Activated CD4-positive, alpha-beta T cell treated with anti-CD3 and anti-CD28 coated beads, Interleukin-2, amount 10 ng/mL, durations not matched to agents 7 days and 5 days (primary cell): ENCODE data around the gene NRAP. TPM values are rescaled to one million over a fixed set of nuclear protein-coding genes. Genes with fewer than 3 reads are reported as not detected.

ENCODE experiments used
- CTCF ChIA-PET: fragments of 350-600 bp; sonication (Branson Sonifier 250); formaldehyde crosslinking; loops from one replicate; lab custom pipeline; 2021; ENCODE audit warnings: antibody characterized with exemption; lab: Charles Lee
- POLR2A ChIA-PET: fragments of 350-600 bp; sonication (Branson Sonifier 250); formaldehyde crosslinking; loops from one replicate; lab custom pipeline; 2021; ENCODE audit warnings: antibody characterized with exemption; lab: Charles Lee
- DNase-seq: peaks from one replicate; pipeline ENCODE4 v3.0.0-alpha.2; 2020
- H3K27ac Mint-ChIP-seq: one replicate; pipeline ENCODE4 v1.8.0; 2021; ENCODE audit warnings: mild to moderate bottlenecking, moderate library complexity, mixed read lengths
- H3K27me3 Mint-ChIP-seq: one replicate; pipeline ENCODE4 v1.8.0; 2021; ENCODE audit warnings: mixed read lengths
- H3K36me3 Mint-ChIP-seq: one replicate; pipeline ENCODE4 v1.8.0; 2021; ENCODE audit warnings: low read depth, mixed read lengths
- H3K4me1 Mint-ChIP-seq: one replicate; pipeline ENCODE4 v1.8.0; 2021; ENCODE audit warnings: mixed read lengths
- H3K4me3 Mint-ChIP-seq: one replicate; pipeline ENCODE4 v1.8.0; 2021; ENCODE audit warnings: mild to moderate bottlenecking, moderate library complexity, mixed read lengths
- H3K9me3 Mint-ChIP-seq: one replicate; pipeline ENCODE4 v1.8.0; 2021; ENCODE audit warnings: mixed read lengths
- total RNA-seq, 2 experiments: library from RNA; stranded (reverse); gene quantifications; one replicate each; pipeline ENCODE4 v1.2.3, GENCODE V29; 2021

NRAP gene
- total RNA-seq, 2 experiments from 2014 or later = not detected

DNA sequence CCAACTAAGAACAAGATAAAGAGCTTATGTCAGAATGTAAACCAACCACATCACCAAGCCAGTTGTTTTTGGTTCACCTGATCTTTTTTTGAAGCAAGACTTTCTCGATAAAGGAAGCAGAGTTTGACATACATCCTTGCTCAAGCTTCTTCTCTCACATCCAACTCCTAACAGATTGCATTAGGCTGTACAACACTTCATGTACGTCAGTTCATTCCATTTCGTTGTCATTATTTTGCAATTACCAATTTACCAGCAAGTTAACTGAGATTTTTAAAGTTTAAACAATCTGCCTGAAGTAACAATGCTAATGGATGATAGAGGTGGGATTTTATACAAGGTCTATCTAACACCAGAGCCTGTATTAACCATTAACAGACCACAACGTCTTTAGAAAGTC lies 41.0 kb downstream of the NRAP start:
- DNase-seq = no peak
- H3K9me3 Mint-ChIP-seq = no peaks in the 10 kb centered on the region
- no peak overlapping the region for H3K27ac Mint-ChIP-seq
- H3K36me3 Mint-ChIP-seq = no peaks in the 10 kb centered on the region
- POLR2A ChIA-PET = no interaction called here
- H3K4me1 Mint-ChIP-seq = no peaks in the 10 kb centered on the region
- H3K27me3 Mint-ChIP-seq = peaks cover 19% of the 10 kb centered on the region
- CTCF ChIA-PET = no interaction called here
- H3K4me3 Mint-ChIP-seq = no peak overlapping the region

DNA sequence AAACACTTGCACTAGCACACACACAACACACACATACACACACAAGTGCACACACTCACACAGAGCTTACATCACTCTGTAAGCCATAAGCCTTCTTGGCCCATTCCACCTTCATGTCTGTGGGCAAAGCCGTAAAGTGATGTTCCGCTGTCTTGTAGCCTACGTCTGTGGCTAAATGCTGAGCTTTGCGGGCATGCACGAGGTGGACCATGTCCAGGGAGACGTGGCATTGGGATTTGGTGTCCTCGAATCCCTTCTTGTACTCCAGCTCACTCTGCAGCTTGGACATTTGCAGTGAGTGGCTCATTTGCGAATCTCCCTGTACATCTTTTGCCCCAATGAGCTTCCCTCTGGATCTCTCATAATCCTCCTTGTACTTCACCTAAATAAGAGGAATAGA lies 42.0 kb downstream of the NRAP start:
- Mint-ChIP-seq H3K4me3 (no peak overlapping the region), H3K27me3 (peaks cover 25% of the 10 kb centered on the region), H3K4me1 (no peaks in the 10 kb centered on the region), H3K27ac (no peak overlapping the region), H3K9me3 (no peaks in the 10 kb centered on the region), H3K36me3 (no peaks in the 10 kb centered on the region)
- CTCF ChIA-PET = no interaction called here
- no peak for DNase-seq
- POLR2A ChIA-PET = no interaction called here

DNA sequence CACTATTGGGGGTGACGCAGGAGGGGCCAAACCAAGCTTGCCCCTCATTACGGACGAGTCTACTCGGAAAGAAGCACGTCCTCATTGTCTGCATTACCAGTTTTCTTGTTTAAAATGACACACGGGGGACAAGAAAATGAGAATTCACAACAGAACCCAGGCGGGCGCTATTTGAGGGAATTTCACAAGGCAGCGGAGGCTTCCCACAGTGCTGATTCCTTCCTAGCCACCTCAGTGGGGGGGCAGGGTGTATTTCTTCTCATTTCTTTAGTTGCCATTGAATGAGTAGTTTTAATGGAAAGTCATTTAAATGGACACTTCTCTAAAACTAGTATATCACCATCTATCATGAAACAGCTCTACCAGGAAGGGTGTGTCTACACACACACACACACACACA lies 42.9 kb downstream of the NRAP start:
- POLR2A ChIA-PET = no interaction called here
- Mint-ChIP-seq H3K27ac (no peak overlapping the region), H3K4me1 (no peaks in the 10 kb centered on the region)

DNA sequence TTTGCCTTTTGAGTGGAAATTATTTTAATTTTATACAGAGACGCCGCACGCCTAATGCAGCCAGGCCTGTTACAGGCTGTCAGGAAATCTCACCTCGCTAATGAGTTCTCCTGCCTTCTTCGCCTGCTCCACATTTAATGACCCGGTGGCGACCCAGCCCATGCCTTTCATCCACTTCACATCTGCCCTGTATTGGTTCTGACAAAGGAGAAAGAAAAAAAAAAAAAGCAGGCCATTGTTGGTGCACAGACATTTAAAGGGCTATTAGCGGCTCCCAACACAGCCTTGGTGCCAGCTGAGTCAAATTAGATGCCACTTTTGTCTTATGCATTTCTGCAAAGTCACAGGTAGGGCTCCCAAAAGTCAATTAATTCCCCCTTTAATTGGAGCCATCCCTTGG lies 43.3 kb downstream of the NRAP start:
- H3K4me1 Mint-ChIP-seq = no peaks in the 10 kb centered on the region
- no peaks in the 10 kb centered on the region for H3K9me3 Mint-ChIP-seq
- no peak overlapping the region for H3K27ac Mint-ChIP-seq
- no peak for DNase-seq
- CTCF ChIA-PET = interaction anchor here (1.1 kb wide), 1 partner anchor 36 kb away, joined by 3 read pairs; no protein-coding TSS in a partner anchor
- H3K36me3 Mint-ChIP-seq = no peaks in the 10 kb centered on the region
- H3K4me3 Mint-ChIP-seq = no peak overlapping the region
- H3K27me3 Mint-ChIP-seq = peaks cover 36% of the 10 kb centered on the region
- POLR2A ChIA-PET = no interaction called here

More for the DNA sequence above, 42.9 kb downstream of the NRAP start:
- Mint-ChIP-seq H3K27me3 (peaks cover 32% of the 10 kb centered on the region), H3K4me3 (no peak overlapping the region), H3K9me3 (no peaks in the 10 kb centered on the region), H3K36me3 (no peaks in the 10 kb centered on the region)
- DNase-seq = no peak
- CTCF ChIA-PET = interaction anchor here (1.1 kb wide), 1 partner anchor 36 kb away, joined by 3 read pairs; no protein-coding TSS in a partner anchor

DNA sequence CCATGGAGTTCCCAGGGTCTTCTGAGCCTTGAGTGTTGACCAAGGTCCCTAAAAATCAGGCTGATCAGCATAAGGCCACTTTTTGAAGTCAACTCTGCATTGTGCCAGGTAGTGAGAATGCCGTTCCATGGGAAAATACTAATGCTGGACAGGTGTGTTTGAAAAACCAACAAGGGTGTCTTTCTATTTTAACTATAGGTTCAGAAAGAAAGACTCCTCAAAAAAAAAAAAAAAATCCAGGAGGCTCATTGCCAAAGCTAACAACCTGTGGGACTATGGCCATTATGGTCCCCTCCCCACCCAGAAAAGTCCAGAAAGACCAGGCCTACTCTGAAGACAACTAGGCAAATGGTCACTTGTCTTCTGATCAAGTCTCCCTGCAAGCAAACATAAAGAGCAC lies 44.4 kb downstream of the NRAP start:
- Mint-ChIP-seq H3K9me3 (no peaks in the 10 kb centered on the region), H3K27ac (no peak overlapping the region), H3K4me1 (no peaks in the 10 kb centered on the region), H3K36me3 (no peaks in the 10 kb centered on the region), H3K4me3 (no peak overlapping the region), H3K27me3 (peaks cover 37% of the 10 kb centered on the region)
- POLR2A ChIA-PET = no interaction called here
- CTCF ChIA-PET = no interaction called here
- no peak for DNase-seq

DNA sequence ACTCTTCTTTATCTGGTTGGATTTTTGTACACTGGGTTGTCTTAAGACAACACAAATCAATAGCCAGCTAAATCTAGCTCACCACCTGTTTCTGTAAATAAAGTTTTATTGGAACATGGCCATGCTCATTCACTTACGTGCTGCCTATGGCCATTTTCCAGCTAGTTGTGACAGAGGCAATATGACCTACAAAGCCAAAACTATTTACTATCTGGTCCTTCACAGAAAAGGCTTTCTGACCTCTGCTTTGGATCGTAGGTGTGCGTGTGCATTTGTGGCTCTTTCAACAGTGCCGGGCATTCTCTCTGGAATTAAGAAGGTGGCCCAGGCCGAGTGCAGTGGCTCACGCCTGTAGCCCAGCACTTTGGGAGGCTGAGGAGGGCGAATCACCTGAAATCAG lies 45.5 kb downstream of the NRAP start:
- CTCF ChIA-PET = no interaction called here
- no peaks in the 10 kb centered on the region for H3K36me3 Mint-ChIP-seq
- H3K4me3 Mint-ChIP-seq = no peak overlapping the region
- no peaks in the 10 kb centered on the region for H3K9me3 Mint-ChIP-seq
- H3K27ac Mint-ChIP-seq = no peak overlapping the region
- no peak for DNase-seq
- H3K27me3 Mint-ChIP-seq = peaks cover 37% of the 10 kb centered on the region
- POLR2A ChIA-PET = no interaction called here
- no peaks in the 10 kb centered on the region for H3K4me1 Mint-ChIP-seq

DNA sequence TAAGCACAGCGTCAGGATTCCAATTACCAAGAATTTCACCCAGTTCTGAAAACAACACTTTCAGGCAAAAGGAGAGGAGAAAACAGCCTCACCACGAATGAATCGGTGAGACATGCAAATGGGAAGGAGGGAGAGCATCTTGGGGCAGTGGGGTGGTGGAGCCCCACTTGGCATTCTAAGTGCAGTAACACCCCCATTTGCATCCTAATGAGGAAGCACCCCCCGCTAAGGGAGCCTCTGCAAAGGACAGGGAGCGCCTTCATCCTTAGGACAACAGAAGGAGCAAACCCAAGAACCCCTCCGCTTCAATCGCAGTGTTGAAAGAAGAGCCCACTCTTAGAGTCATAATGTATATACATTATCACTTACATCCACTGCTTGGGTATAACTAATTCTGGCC lies 46.8 kb downstream of the NRAP start:
- no peak overlapping the region for H3K27ac Mint-ChIP-seq
- peaks cover 30% of the 10 kb centered on the region for H3K27me3 Mint-ChIP-seq
- H3K36me3 Mint-ChIP-seq = no peaks in the 10 kb centered on the region
- ChIA-PET POLR2A (no interaction called here), CTCF (no interaction called here)
- DNase-seq = no peak
- H3K4me1 Mint-ChIP-seq = no peaks in the 10 kb centered on the region
- no peak overlapping the region for H3K4me3 Mint-ChIP-seq
- H3K9me3 Mint-ChIP-seq = no peaks in the 10 kb centered on the region

DNA sequence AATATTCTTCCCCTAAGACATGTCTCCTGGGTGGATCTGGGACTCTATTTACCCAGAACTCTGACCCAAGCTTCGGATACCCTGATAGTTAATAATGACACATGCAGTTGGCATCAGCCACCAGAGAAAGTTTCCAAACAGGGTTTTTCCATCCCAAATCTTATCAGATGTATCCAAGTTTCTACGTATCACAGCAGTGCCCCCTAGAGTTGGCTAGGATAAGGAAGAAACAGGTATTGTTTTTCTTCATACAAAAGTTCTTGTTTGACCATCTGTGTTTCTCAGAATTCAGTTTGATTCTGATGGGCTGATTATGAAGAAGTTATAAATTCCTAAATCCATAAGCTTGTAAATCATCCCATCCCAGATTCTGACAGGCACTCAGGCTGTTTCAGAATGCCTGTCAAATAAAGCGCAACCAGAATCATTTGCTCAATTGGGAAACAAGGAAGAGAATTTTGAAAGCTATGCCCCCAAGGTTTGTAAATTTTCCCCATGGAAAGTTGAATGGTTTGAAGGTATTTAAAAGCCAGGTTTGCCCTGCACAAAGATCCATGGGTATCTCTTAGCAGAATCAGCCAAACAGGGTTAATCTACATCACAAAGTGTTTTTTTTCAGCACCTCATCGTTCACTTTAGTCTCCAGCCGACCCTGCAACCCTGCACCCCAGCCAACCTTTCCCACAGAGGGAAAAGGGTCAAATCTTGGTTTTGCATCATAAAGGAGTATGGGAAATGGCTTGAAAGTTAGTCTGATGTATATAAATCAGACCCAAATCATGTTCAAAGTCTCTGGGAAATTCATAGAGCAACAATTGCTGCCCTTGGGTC lies 47.4 kb downstream of the NRAP start:
- H3K4me3 Mint-ChIP-seq = no peak overlapping the region
- DNase-seq = no peak
- H3K27ac Mint-ChIP-seq = no peak overlapping the region
- no peaks in the 10 kb centered on the region for H3K4me1 Mint-ChIP-seq
- ChIA-PET POLR2A (no interaction called here), CTCF (interaction anchor here (0.6 kb wide), 1 partner anchor 632 kb away, joined by 3 read pairs; no protein-coding TSS in a partner anchor)
- no peaks in the 10 kb centered on the region for H3K36me3 Mint-ChIP-seq
- H3K27me3 Mint-ChIP-seq = peaks cover 30% of the 10 kb centered on the region
- H3K9me3 Mint-ChIP-seq = no peaks in the 10 kb centered on the region

DNA sequence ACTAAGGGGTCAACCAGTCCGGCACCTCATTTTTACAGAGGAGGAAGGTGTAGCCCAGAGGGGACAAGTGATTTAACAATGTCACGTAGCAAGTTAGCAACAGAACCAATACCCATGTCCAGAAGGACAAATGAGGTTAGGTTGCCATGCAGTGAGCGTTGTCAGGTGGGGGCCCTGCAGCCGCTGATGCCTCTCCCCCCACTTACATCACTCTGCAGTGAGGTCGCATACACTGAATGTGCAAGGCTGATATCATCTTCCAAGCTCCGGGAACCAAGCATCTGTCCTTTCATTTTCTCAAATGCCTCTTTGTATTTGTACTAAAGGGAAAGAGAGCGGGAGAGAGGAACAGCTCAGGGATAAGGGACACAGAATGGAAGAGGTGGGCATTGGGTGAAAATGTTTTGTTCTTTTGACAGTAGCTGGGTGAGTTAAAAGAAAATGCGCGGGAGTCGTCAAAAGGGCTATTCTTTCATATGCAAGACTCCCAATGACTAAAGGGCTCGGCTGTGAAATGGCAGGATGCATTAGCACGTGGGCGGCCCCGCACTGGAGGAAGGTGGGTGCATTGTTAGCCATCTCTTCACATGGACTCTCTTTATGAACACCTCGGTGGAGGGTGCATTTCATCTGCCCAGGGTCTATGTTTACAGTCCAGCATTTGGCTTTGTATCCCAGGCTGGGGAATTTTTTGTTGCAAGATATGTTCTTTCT lies 49.7 kb downstream of the NRAP start:
- Mint-ChIP-seq H3K4me1 (no peaks in the 10 kb centered on the region), H3K4me3 (no peak overlapping the region), H3K27me3 (peaks cover 34% of the 10 kb centered on the region), H3K27ac (no peak overlapping the region), H3K36me3 (no peaks in the 10 kb centered on the region), H3K9me3 (no peaks in the 10 kb centered on the region)
- no peak for DNase-seq
- ChIA-PET POLR2A (no interaction called here), CTCF (no interaction called here)

DNA sequence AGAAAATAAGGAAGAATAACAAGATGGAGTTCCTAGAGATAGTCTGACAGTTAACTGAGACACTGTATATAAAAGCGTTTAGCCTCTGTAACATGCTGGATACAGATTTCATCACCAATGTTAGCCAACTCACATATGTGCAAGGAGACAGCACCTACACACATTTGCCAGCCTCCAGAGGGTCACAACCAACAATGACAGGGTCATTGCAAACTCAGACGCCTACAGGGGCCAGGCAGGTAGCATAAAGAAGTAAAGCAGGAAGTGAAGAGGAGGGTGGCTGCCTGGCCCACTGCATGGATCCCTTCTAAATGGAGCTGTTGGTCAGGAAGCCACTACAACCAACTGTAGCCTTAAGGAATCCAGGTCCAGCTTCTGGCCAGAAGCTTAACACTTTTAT lies 50.4 kb downstream of the NRAP start:
- no peak for DNase-seq
- Mint-ChIP-seq H3K27me3 (peaks cover 34% of the 10 kb centered on the region), H3K36me3 (no peaks in the 10 kb centered on the region), H3K4me1 (no peaks in the 10 kb centered on the region), H3K27ac (no peak overlapping the region), H3K4me3 (no peak overlapping the region), H3K9me3 (no peaks in the 10 kb centered on the region)
- ChIA-PET CTCF (interaction anchor here (0.6 kb wide), 1 partner anchor 1669 kb away, joined by 3 read pairs; no protein-coding TSS in a partner anchor), POLR2A (no interaction called here)

DNA sequence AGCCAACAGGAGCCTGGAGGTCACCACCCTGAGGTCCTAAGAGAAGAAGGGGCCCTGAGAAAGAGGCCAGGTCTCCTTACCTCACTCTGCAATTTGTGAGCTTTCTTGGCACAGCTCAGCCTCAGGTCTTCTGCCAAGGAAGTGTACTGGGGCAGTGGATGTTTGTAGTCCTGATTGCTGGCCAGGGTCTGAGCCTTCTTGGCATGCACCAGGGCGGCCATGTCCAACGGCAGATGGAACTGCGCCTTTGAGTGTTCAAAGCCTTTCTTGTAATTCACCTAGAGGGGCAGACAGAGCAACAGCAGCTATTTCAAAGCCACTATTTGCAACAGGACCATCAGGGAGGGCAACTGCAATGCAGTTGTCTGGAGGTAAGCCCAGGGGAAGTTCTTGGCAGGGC lies 51.7 kb downstream of the NRAP start:
- H3K27me3 Mint-ChIP-seq = peaks cover 29% of the 10 kb centered on the region
- H3K27ac Mint-ChIP-seq = no peak overlapping the region
- H3K9me3 Mint-ChIP-seq = no peaks in the 10 kb centered on the region
- ChIA-PET CTCF (no interaction called here), POLR2A (no interaction called here)
- no peak for DNase-seq
- H3K4me3 Mint-ChIP-seq = no peak overlapping the region
- H3K36me3 Mint-ChIP-seq = no peaks in the 10 kb centered on the region
- H3K4me1 Mint-ChIP-seq = no peaks in the 10 kb centered on the region

DNA sequence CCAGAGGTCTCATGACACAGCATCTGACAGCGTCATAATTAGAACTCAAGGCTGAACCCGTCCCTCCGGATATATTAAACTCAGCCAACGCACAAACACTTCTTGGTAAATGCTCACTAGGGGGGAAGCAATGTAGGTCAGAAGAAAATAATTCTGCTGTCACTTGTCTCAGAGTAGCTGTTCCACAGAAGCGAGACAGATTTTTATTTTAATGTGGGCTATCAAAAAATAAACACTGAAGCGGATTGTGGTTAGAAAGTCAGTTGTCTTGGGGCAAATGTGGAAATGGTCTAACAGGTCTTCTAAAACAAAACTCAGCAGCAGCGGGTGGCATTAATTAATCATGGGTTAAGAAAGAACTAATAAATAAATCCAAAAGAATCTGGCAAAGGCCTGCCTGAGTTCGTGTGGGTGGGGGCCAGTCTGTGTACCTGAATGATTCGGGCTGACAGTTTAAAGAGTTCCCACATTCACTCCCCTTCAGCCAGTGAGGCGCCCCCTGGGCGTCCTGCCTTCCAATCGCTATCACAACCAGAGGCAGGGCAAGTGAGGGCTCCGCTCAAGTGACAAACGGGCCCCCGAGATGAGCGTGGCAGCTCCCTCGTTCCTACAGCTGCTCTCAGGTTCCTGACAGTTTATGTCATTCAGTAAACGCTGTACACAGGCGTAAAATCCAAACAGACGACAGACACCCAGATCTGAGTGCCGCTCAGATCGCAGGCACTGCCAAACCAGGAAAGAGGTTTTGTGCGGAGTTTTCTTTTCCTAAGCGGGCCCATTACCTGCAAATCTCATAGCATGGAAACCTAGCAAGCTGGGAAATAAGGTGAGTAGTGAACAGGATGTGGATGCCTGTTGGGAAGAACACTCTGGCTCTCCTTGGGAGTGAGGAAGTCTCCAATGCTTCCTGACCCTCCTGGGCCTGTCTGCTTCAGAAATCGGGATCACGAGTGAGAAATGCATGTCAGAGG lies 52.9 kb downstream of the NRAP start:
- Mint-ChIP-seq H3K4me3 (no peak overlapping the region), H3K9me3 (no peaks in the 10 kb centered on the region), H3K36me3 (no peaks in the 10 kb centered on the region), H3K27ac (no peak overlapping the region), H3K4me1 (no peaks in the 10 kb centered on the region), H3K27me3 (peaks cover 20% of the 10 kb centered on the region)
- ChIA-PET CTCF (no interaction called here), POLR2A (no interaction called here)
- DNase-seq = no peak
